B cell (primary cell): ENCODE data around the gene GSX1. TPM values are rescaled to one million over a fixed set of nuclear protein-coding genes. Genes with fewer than 3 reads are reported as not detected.

Experiments
- ATAC-seq: fragments of 200-7000 bp; cut with Tn5 transposase; one replicate; pipeline ENCODE4 v1.10.0; 2021; ENCODE audit warnings: low read depth, mild to moderate bottlenecking, moderate number of reproducible peaks, moderate library complexity
- CTCF ChIA-PET: fragments of 350-600 bp; sonication (Branson Sonifier 250); formaldehyde crosslinking; loops from one replicate; lab custom pipeline; 2021; ENCODE audit warnings: antibody characterized with exemption, inconsistent platforms; lab: Charles Lee
- POLR2A ChIA-PET: fragments of 350-600 bp; sonication (Branson Sonifier 250); formaldehyde crosslinking; loops from one replicate; lab custom pipeline; 2021; ENCODE audit warnings: antibody characterized with exemption; lab: Charles Lee
- DNase-seq: peaks from one replicate; pipeline ENCODE4 v3.0.0; 2013
- H2AFZ ChIP-seq: 2 replicates; pipeline ENCODE4 v1.6.1; 2012; ENCODE audit warnings: mild to moderate bottlenecking, low read depth, low read length; ENCODE audit not compliant: insufficient read depth, poor library complexity, severe bottlenecking
- H3K27ac ChIP-seq, 2 donors: 1 replicate in 1 of 2; 2 replicates in 1 of 2; pipeline ENCODE4 v1.5.1; 2012 to 2013; ENCODE audit warnings: low read length in 2 of 2, mild to moderate bottlenecking in 2 of 2, moderate library complexity in 1 of 2
- H3K27me3 ChIP-seq, 4 experiments: fragments of 200-600 bp in 1 of 4; sonication (generic) in 1 of 4; replicated peaks in 1 of 4; 1 replicate in 2 of 4; 2 replicates in 2 of 4; pipeline versions ENCODE4 v1.6.1 to v1.7.0; 2013 to 2016; ENCODE audit warnings: low read length in 3 of 4, mild to moderate bottlenecking in 2 of 4, mixed read lengths in 1 of 4, moderate library complexity in 1 of 4; ENCODE audit not compliant: insufficient read depth in 4 of 4, control insufficient read depth in 3 of 4; ENCODE audit errors: control extremely low read depth in 1 of 4
- H3K36me3 ChIP-seq, 2 experiments: replicated peaks in 1 of 2; 1 replicate in 1 of 2; 2 replicates in 1 of 2; pipeline versions ENCODE4 v1.6.1 to v1.7.1; 2013; ENCODE audit warnings: low read length in 1 of 2; ENCODE audit not compliant: insufficient read depth in 2 of 2, control insufficient read depth in 1 of 2; ENCODE audit errors: control extremely low read depth in 1 of 2, extremely low read depth in 1 of 2
- H3K4me1 ChIP-seq, 2 donors: fragments of 200-600 bp in 1 of 2; sonication (generic) in 1 of 2; 1 replicate in 1 of 2; 2 replicates in 1 of 2; pipeline versions ENCODE4 v1.5.1 to v1.6.1; 2013 to 2017; ENCODE audit warnings: low read length in 2 of 2; ENCODE audit not compliant: control insufficient read depth in 2 of 2, insufficient read depth in 2 of 2
- H3K4me2 ChIP-seq: replicated peaks from 2 replicates; pipeline ENCODE3; 2012; ENCODE audit warnings: mild to moderate bottlenecking, low read depth, low read length; ENCODE audit not compliant: poor library complexity, severe bottlenecking
- H3K4me3 ChIP-seq, 5 experiments: fragments of 200-600 bp in 1 of 5; sonication (generic) in 1 of 5; 1 replicate in 3 of 5; 2 replicates in 2 of 5; pipeline versions ENCODE4 v1.5.1 to v1.7.0; 2011 to 2016; ENCODE audit warnings: low read length in 4 of 5, mild to moderate bottlenecking in 4 of 5, low read depth in 2 of 5, control low read depth in 1 of 5, moderate library complexity in 1 of 5; ENCODE audit not compliant: insufficient read depth in 1 of 5; ENCODE audit errors: control extremely low read depth in 1 of 5, extremely low read depth in 1 of 5
- H3K79me2 ChIP-seq: fragments of 200-600 bp; sonication (generic); one replicate; pipeline ENCODE4 v1.6.0; 2016; ENCODE audit warnings: low read length; ENCODE audit not compliant: control insufficient read depth, insufficient read depth
- H3K9ac ChIP-seq: fragments of 200-600 bp; sonication (generic); 2 replicates; pipeline ENCODE4 v1.6.1; 2017; ENCODE audit warnings: mild to moderate bottlenecking, low read length, moderate library complexity
- H3K9me3 ChIP-seq, 3 donors: one replicate each; pipeline versions ENCODE4 v1.6.1 to v1.7.1; 2013; ENCODE audit warnings: low read length in 2 of 3; ENCODE audit not compliant: control insufficient read depth in 2 of 3, insufficient read depth in 1 of 3; ENCODE audit errors: control extremely low read depth in 1 of 3
- H4K20me1 ChIP-seq: 2 replicates; pipeline ENCODE4 v1.6.0; 2012; ENCODE audit warnings: mild to moderate bottlenecking, low read length; ENCODE audit not compliant: insufficient read depth, control insufficient read depth, poor library complexity, severe bottlenecking
- H3K27ac Mint-ChIP-seq: one replicate; pipeline ENCODE4 v1.8.0; 2021; ENCODE audit warnings: mixed read lengths
- H3K27me3 Mint-ChIP-seq: one replicate; pipeline ENCODE4 v1.8.0; 2021; ENCODE audit warnings: mixed read lengths
- H3K4me1 Mint-ChIP-seq: one replicate; pipeline ENCODE4 v1.8.0; 2021; ENCODE audit warnings: mixed read lengths
- H3K4me3 Mint-ChIP-seq: one replicate; pipeline ENCODE4 v1.8.0; 2021; ENCODE audit warnings: mixed read lengths
- H3K9me3 Mint-ChIP-seq: one replicate; pipeline ENCODE4 v1.8.0; 2022; ENCODE audit warnings: mixed read lengths; ENCODE audit not compliant: insufficient read depth
- EZH2 ChIP-seq: IDR thresholded peaks from 2 replicates; pipeline ENCODE4 v1.6.1; 2012; ENCODE audit warnings: borderline replicate concordance, low read depth, mild to moderate bottlenecking, moderate library complexity, low read length; ENCODE audit not compliant: insufficient read depth, poor library complexity, severe bottlenecking
- WGBS: methylation state at CpG from one replicate; pipeline ENCODE4 v1.1.5; 2013; ENCODE audit warnings: missing lambda C conversion rate; ENCODE audit not compliant: insufficient coverage; 5-methylcytosine and 5-hydroxymethylcytosine counted together
- intact Hi-C: fragments of 100-400 bp; cut with micrococcal nuclease; formaldehyde crosslinking; loops from one replicate; pipeline ENCODE4 v1.10.0; 2022
- polyA plus RNA-seq: library from polyadenylated mRNA; depleted of rRNA; stranded (reverse); fragments of >200 nt; gene quantifications from 2 replicates; pipeline ENCODE4 v1.2.3, GENCODE V29; 2012
- total RNA-seq, 2 donors: library from RNA; stranded (reverse); fragments of 120-200 nt in 1 of 2; gene quantifications; 1 replicate in 1 of 2; 2 replicates in 1 of 2; pipeline versions ENCODE4 v1.2.3 to v1.2.4, GENCODE V29; 2013 to 2022
- TF ChIP-seq, protein P1 (sequence below): fragments of 200-600 bp; IDR thresholded peaks from one replicate; pipeline ENCODE4 v1.8.0; 2022; ENCODE audit warnings: antibody characterized with exemption, mild to moderate bottlenecking

GSX1 gene
- total and polyA plus RNA-seq, 2 donors (not counting 1 experiment from before 2014, with no cell fraction given) = not detected

DNA sequence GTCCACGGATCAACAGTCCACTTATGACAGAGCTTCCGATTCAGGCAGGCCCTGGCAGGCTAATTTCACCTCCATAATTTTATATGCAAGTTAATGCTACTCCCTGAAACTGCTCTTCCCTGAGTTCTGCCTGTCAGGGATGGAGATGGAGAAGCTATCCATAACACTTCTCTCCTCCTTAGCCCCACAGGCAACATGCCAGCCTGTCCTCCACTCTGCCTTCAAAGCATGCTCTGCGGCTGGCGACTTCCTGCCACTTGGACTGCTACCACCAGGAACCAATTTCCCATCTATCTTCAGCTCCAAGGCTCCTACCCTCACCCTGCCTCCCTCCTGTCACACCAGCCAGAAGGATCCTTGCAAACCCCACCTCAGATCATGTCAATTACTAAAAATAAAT lies 35.4 kb downstream of the GSX1 start:
- H2AFZ ChIP-seq = no peak overlapping the region
- H3K4me2 ChIP-seq = no peak overlapping the region
- DNase-seq (no peak), ATAC-seq (no peak)
- WGBS = 84% methylated on average over 3 of the region's 4 CpGs
- Mint-ChIP-seq H3K27ac (no peak overlapping the region), H3K4me1 (peaks cover 7% of the 10 kb centered on the region), H3K27me3 (peaks cover 78% of the 10 kb centered on the region), H3K9me3 (no peaks in the 10 kb centered on the region), H3K4me3 (no peak overlapping the region)
- no peak overlapping the region for H3K9ac ChIP-seq
- intact Hi-C loops = no loop called here
- H3K27me3 ChIP-seq = peaks cover 0 to 67% (median 28%) of the 10 kb centered on the region in 4 experiments
- H3K4me1 ChIP-seq = peaks cover 5 to 15% of the 10 kb centered on the region in 2 donors
- POLR2A ChIA-PET = no interaction called here
- no peaks in the 10 kb centered on the region for H3K9me3 ChIP-seq
- no peaks in the 10 kb centered on the region for H3K79me2 ChIP-seq
- no peak overlapping the region for H3K4me3 ChIP-seq
- no peaks in the 10 kb centered on the region for H3K36me3 ChIP-seq
- CTCF ChIA-PET = interaction anchor here (1.0 to 9.9 kb wide), 22 partner anchors 9 to 856 kb away, joined by 3 to 374 read pairs (median 10); partner anchors contain the start of genes CDX2 and PAN3
- H3K27ac ChIP-seq = no peak overlapping the region
- TF ChIP-seq EZH2 = no peak
- TF ChIP-seq, protein P1, sequence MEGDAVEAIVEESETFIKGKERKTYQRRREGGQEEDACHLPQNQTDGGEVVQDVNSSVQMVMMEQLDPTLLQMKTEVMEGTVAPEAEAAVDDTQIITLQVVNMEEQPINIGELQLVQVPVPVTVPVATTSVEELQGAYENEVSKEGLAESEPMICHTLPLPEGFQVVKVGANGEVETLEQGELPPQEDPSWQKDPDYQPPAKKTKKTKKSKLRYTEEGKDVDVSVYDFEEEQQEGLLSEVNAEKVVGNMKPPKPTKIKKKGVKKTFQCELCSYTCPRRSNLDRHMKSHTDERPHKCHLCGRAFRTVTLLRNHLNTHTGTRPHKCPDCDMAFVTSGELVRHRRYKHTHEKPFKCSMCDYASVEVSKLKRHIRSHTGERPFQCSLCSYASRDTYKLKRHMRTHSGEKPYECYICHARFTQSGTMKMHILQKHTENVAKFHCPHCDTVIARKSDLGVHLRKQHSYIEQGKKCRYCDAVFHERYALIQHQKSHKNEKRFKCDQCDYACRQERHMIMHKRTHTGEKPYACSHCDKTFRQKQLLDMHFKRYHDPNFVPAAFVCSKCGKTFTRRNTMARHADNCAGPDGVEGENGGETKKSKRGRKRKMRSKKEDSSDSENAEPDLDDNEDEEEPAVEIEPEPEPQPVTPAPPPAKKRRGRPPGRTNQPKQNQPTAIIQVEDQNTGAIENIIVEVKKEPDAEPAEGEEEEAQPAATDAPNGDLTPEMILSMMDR = no peak
- H4K20me1 ChIP-seq = no peaks in the 10 kb centered on the region

DNA sequence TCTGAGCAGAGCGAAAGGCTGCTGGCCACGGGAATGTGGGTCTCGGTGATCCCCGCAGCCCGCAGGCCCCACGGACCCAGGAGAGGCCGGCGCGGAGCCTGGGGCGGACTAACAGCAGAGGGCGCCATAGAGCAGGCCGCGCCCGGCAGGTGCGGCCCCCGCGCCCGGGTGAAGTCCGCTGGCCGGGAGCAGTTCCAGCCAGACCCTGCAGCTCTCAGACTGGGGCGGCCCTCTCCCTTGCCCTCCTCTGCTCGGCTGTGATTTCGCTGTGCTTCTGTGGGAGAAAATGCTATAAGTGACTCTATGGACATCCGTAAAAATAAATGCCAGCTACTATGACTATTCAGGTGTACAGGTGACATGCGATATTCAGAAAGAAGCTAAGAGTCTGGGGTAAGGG lies 37.7 kb downstream of the GSX1 start:
- peak overlapping the region; percentile 42 for H3K9ac ChIP-seq
- no peaks in the 10 kb centered on the region for H3K9me3 ChIP-seq
- peaks cover 5 to 15% of the 10 kb centered on the region in 2 donors for H3K4me1 ChIP-seq
- intact Hi-C loops = loop anchor here (1.0 to 10.0 kb wide), 3 partner anchors 85 to 468 kb away; partner anchors contain the start of gene PDX1
- Mint-ChIP-seq H3K27me3 (peaks cover 73% of the 10 kb centered on the region), H3K4me1 (peaks cover 7% of the 10 kb centered on the region), H3K4me3 (no peak overlapping the region), H3K9me3 (no peaks in the 10 kb centered on the region), H3K27ac (no peak overlapping the region)
- ATAC-seq (peak; percentile 86), DNase-seq (peak; percentile 78)
- H4K20me1 ChIP-seq = no peaks in the 10 kb centered on the region
- CTCF ChIA-PET = interaction anchor here (0.7 to 9.9 kb wide), 44 partner anchors 8 to 968 kb away, joined by 3 to 374 read pairs (median 4); partner anchors contain the start of genes CDX2 and URAD
- H3K4me3 ChIP-seq = peak overlapping the region in 2 of 5 experiments; percentile 28 to 48
- H3K27me3 ChIP-seq = peaks cover 0 to 57% (median 20%) of the 10 kb centered on the region in 4 experiments
- no peaks in the 10 kb centered on the region for H3K79me2 ChIP-seq
- H2AFZ ChIP-seq = peak overlapping the region; percentile 84
- H3K27ac ChIP-seq = no peak overlapping the region
- H3K36me3 ChIP-seq = no peaks in the 10 kb centered on the region
- POLR2A ChIA-PET = no interaction called here
- TF ChIP-seq, protein P1 = peak; percentile 98
- no peak for TF ChIP-seq EZH2
- under 1% methylated on average over 23 of the region's 25 CpGs for WGBS
- H3K4me2 ChIP-seq = peak overlapping the region; percentile 72
